PFSK-1 (cell line): Measurements from ENCODE around the gene C1RL.

ENCODE experiments used
- POLR2AphosphoS5 ChIP-seq: IDR thresholded peaks from 2 replicates; pipeline ENCODE4 v1.6.1; 2012; ENCODE audit warnings: low read depth, mild to moderate bottlenecking, control low read depth, low read length, moderate library complexity
- REST ChIP-seq, 2 experiments: IDR thresholded peaks; 2 replicates each; pipeline versions ENCODE4 v1.6.1 to v1.8.0; 2011 to 2012; ENCODE audit warnings: low read depth in 2 of 2, low read length in 2 of 2, control low read depth in 1 of 2, inconsistent platforms in 1 of 2, mild to moderate bottlenecking in 1 of 2, moderate library complexity in 1 of 2; ENCODE audit not compliant: insufficient read depth in 1 of 2
- SIN3A ChIP-seq: IDR thresholded peaks from 2 replicates; pipeline ENCODE4 v1.6.1; 2012; ENCODE audit warnings: mild to moderate bottlenecking, low read length, moderate library complexity, borderline replicate concordance; ENCODE audit not compliant: insufficient read depth
- TAF1 ChIP-seq: IDR thresholded peaks from 2 replicates; pipeline ENCODE4 v1.6.1; 2012; ENCODE audit warnings: low read length, control low read depth, borderline replicate concordance; ENCODE audit not compliant: insufficient read depth

GRCh38 chr12:7047306-7047705 is 61.7 kb downstream of the C1RL start:
- no peak for TF ChIP-seq TAF1
- no peak for TF ChIP-seq REST (IDR thresholded peaks at IDR 0.05; ENCODE audit: insufficient read depth in 1 of 2, low read depth in 2 of 2, low read length in 2 of 2)
- TF ChIP-seq POLR2AphosphoS5 = no peak
- no peak for TF ChIP-seq SIN3A
